GM19324 (cell line): Measurements from ENCODE around the gene GALNTL6.

ENCODE experiments used
- ATAC-seq: cut with Tn5 transposase; IDR thresholded peaks from one replicate; pipeline ENCODE4 v1.9.1; 2021; ENCODE audit warnings: mild to moderate bottlenecking, moderate library complexity; ENCODE audit not compliant: unreplicated experiment, low FRiP score

GALNTL6 gene

GRCh38 chr4:172514011-172514410, 700.8 kb downstream of the GALNTL6 start:
- ATAC-seq: no peak

GRCh38 chr4:172514801-172515200, 701.6 kb downstream of the GALNTL6 start:
- ATAC-seq: no peak

GRCh38 chr4:172515266-172515879, 702.2 kb downstream of the GALNTL6 start:
- no peak for ATAC-seq

- ATAC-seq: no peak
These were observed 704.2 kb downstream of the GALNTL6 start for GRCh38 chr4:172517391-172517790.

- no peak for ATAC-seq
These were observed 708.0 kb downstream of the GALNTL6 start for GRCh38 chr4:172521248-172521647.

GRCh38 chr4:172521680-172522079, 708.5 kb downstream of the GALNTL6 start:
- ATAC-seq: no peak

GRCh38 chr4:172543249-172543648, 730.0 kb downstream of the GALNTL6 start:
- ATAC-seq: no peak

- peak; percentile 73 for ATAC-seq
These were observed 733.6 kb downstream of the GALNTL6 start for GRCh38 chr4:172546782-172547181.

- ATAC-seq: no peak
These were observed 734.5 kb downstream of the GALNTL6 start for GRCh38 chr4:172547724-172548123.

- no peak for ATAC-seq
These were observed 740.0 kb downstream of the GALNTL6 start for GRCh38 chr4:172553216-172553615.

- no peak for ATAC-seq
These were observed 741.4 kb downstream of the GALNTL6 start for GRCh38 chr4:172554588-172554987.

GRCh38 chr4:172555725-172556124, 742.5 kb downstream of the GALNTL6 start:
- no peak for ATAC-seq

- no peak for ATAC-seq
These were observed 760.7 kb downstream of the GALNTL6 start for GRCh38 chr4:172573899-172574298.

- ATAC-seq: no peak
These were observed 765.5 kb downstream of the GALNTL6 start for GRCh38 chr4:172578712-172579111.

- no peak for ATAC-seq
These were observed 771.6 kb downstream of the GALNTL6 start for GRCh38 chr4:172584816-172585215.

- no peak for ATAC-seq
These were observed 783.0 kb downstream of the GALNTL6 start for GRCh38 chr4:172596206-172596605.

GRCh38 chr4:172599554-172599953, 786.4 kb downstream of the GALNTL6 start:
- no peak for ATAC-seq

GRCh38 chr4:172601195-172601594, 788.0 kb downstream of the GALNTL6 start:
- no peak for ATAC-seq

GRCh38 chr4:172619218-172619617, 806.0 kb downstream of the GALNTL6 start:
- no peak for ATAC-seq

GRCh38 chr4:172619798-172620197, 806.6 kb downstream of the GALNTL6 start:
- ATAC-seq: no peak

- no peak for ATAC-seq
These were observed 815.1 kb downstream of the GALNTL6 start for GRCh38 chr4:172628263-172628662.

- no peak for ATAC-seq
These were observed 817.1 kb downstream of the GALNTL6 start for GRCh38 chr4:172630280-172630679.

GRCh38 chr4:172631832-172632231, 818.6 kb downstream of the GALNTL6 start:
- ATAC-seq: no peak
